Activated CD4-positive, alpha-beta T cell treated with anti-CD3 and anti-CD28 coated beads for 36 hours (primary cell): ENCODE data around the gene PEX14. TPM values are rescaled to one million over a fixed set of nuclear protein-coding genes. Genes with fewer than 3 reads are reported as not detected.
"Not testable (repeated sequence)": the region's sequence is repeated elsewhere in the genome, so short reads cannot be mapped to it uniquely, and the experiment has no call there.

Experiments
- ATAC-seq: fragments of 200-7000 bp; cut with Tn5 transposase; one replicate; pipeline ENCODE4 v1.10.0; 2021; ENCODE audit warnings: mild to moderate bottlenecking, moderate library complexity
- CTCF ChIA-PET: fragments of 350-600 bp; sonication (Branson Sonifier 250); formaldehyde crosslinking; loops from one replicate; lab custom pipeline; 2021; ENCODE audit warnings: antibody characterized with exemption; lab: Charles Lee
- POLR2A ChIA-PET: fragments of 350-600 bp; sonication (Branson Sonifier 250); formaldehyde crosslinking; loops from one replicate; lab custom pipeline; 2021; ENCODE audit warnings: antibody characterized with exemption, inconsistent platforms; lab: Charles Lee
- DNase-seq: peaks from one replicate; pipeline ENCODE4 v3.0.0-alpha.2; 2020
- H3K27ac Mint-ChIP-seq: one replicate; pipeline ENCODE4 v1.8.0; 2021; ENCODE audit warnings: mixed read lengths
- H3K27me3 Mint-ChIP-seq: one replicate; pipeline ENCODE4 v1.8.0; 2021; ENCODE audit warnings: mixed read lengths
- H3K36me3 Mint-ChIP-seq: one replicate; pipeline ENCODE4 v1.8.0; 2021; ENCODE audit warnings: low read depth, mixed read lengths
- H3K4me1 Mint-ChIP-seq: one replicate; pipeline ENCODE4 v1.8.0; 2021; ENCODE audit warnings: mixed read lengths
- H3K4me3 Mint-ChIP-seq: one replicate; pipeline ENCODE4 v1.8.0; 2021; ENCODE audit warnings: mild to moderate bottlenecking, moderate library complexity, mixed read lengths
- H3K9me3 Mint-ChIP-seq: one replicate; pipeline ENCODE4 v1.8.0; 2021; ENCODE audit warnings: low read depth, mixed read lengths
- intact Hi-C, 2 experiments: fragments of 100-400 bp; cut with DNase I in 1 of 2; cut with micrococcal nuclease in 1 of 2; formaldehyde crosslinking; loops; one replicate each; pipeline versions ENCODE4 v1.14.2 to v1.15.1; 2022 to 2024; cut with DNase I, micrococcal nuclease
- total RNA-seq, 2 experiments: library from RNA; stranded (reverse); gene quantifications; one replicate each; pipeline ENCODE4 v1.2.3, GENCODE V29; 2021

PEX14 gene
- total RNA-seq, 2 experiments from 2014 or later: 16.3 to 25.1 TPM

DNA sequence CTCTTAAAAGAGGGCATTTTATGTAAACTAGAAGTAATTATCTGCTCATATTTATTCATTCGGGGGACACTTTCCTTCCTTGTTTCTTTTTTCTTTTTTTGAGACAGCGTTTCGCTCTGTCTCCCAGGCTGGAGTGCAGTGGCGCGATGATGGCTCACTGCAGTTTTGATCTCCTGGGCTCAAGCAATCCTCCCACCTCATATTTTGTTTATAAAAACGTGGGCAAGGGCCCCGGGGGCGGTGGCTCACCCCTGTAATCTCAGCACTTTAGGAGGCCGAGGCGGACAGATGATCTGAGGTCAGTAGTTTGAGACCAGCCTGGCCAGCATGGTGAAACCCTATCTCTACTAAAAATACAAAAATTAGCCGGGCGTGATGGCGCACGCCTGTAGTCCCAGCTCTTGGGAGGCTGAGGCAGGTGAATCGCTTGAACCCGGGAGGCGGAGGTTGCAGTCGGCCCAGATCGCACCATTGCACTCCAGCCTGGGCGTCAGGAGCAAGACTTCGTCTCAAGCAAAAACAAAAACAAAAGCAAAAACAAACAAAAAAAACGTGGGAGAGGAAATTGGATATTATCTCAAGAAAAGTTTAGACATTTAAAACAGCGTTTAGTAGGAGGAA lies 1.5 kb upstream of the PEX14 start:
- Mint-ChIP-seq H3K4me3 (peak overlapping the region; percentile 97), H3K4me1 (peaks cover 38% of the 10 kb centered on the region), H3K27me3 (no peaks in the 10 kb centered on the region), H3K27ac (peak overlapping the region; percentile 92), H3K36me3 (peaks cover 10% of the 10 kb centered on the region), H3K9me3 (no peaks in the 10 kb centered on the region)
- CTCF ChIA-PET: interaction anchor here (1.1 to 2.1 kb wide), 4 partner anchors 22 to 44 kb away, joined by 3 to 7 read pairs (median 4); no protein-coding TSS in a partner anchor
- no peak for ATAC-seq
- intact Hi-C loops: loop anchor here (2.0 to 10.0 kb wide), 5 partner anchors 42 to 1332 kb away; partner anchors contain the start of genes CENPS (in 1 of the 2), CLCN6 (in 1 of the 2), MTHFR (in 1 of the 2) and PGD (in 1 of the 2)
- no peak for DNase-seq
- POLR2A ChIA-PET: no interaction called here

DNA sequence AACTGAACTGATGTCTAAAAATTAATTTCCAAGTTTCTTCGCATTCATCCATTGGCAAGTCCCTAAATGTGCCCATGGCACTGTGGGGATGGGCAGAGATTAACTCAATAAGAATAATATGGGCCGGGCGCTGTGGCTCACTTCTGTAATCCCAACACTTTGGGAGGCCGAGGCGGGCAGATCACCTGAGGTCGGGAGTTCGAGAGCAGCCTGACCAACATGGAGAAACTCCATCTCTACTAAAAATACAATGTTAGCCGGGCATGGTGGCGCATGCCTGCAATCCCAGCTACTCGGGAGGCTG lies 489 bp upstream of the PEX14 start:
- Mint-ChIP-seq H3K4me3 (peak overlapping the region; percentile 99), H3K27ac (peak overlapping the region; percentile 91), H3K4me1 (peaks cover 37% of the 10 kb centered on the region)
- H3K36me3 Mint-ChIP-seq, ATAC-seq, H3K9me3 Mint-ChIP-seq, H3K27me3 Mint-ChIP-seq, POLR2A ChIA-PET, DNase-seq: not testable (repeated sequence)
- intact Hi-C loops: loop anchor here (1.0 to 10.0 kb wide), 10 partner anchors 21 to 1331 kb away; partner anchors contain the start of genes CLCN6 (in 1 of the 2), KIF1B (in 1 of the 2), MTHFR (in 1 of the 2) and MTOR (in 1 of the 2)
- CTCF ChIA-PET: interaction anchor here (1.1 kb wide), 1 partner anchor 36 kb away, joined by 3 read pairs; no protein-coding TSS in a partner anchor

DNA sequence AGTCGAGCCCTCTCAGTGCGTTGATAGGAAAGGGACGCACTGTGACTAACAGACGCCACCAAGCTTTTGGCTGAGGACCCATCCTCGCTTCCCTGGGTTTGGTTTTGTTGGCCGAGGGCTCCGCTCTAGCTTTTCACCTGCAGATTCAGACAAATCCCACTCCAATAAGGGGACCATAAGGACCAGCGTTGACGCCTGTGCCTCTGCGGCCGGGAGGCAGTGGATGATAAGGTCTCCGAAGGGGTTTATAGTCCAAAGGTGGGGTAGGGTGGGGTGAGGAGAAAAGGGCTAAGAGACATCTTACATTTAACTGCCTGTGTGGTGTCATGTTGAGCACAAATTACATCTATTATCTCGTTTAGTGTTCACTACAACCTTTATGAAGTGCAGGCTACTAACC lies 760 bp downstream of the PEX14 start:
- peak overlapping the region; percentile 90 for H3K27ac Mint-ChIP-seq
- H3K4me3 Mint-ChIP-seq: peak overlapping the region; percentile 99
- no peaks in the 10 kb centered on the region for H3K36me3 Mint-ChIP-seq
- no peaks in the 10 kb centered on the region for H3K27me3 Mint-ChIP-seq
- ChIA-PET POLR2A (no interaction called here), CTCF (interaction anchor here (0.8 kb wide), 1 partner anchor 403 kb away, joined by 3 read pairs; no protein-coding TSS in a partner anchor)
- ATAC-seq (peak; percentile 0), DNase-seq (no peak)
- intact Hi-C loops: loop anchor here (2.0 to 10.0 kb wide), 4 partner anchors 19 to 1329 kb away; partner anchors contain the start of genes CLCN6 (in 1 of the 2), MTHFR (in 1 of the 2), MTOR (in 1 of the 2) and PGD (in 1 of the 2)
- H3K4me1 Mint-ChIP-seq: peaks cover 40% of the 10 kb centered on the region
- H3K9me3 Mint-ChIP-seq: no peaks in the 10 kb centered on the region

DNA sequence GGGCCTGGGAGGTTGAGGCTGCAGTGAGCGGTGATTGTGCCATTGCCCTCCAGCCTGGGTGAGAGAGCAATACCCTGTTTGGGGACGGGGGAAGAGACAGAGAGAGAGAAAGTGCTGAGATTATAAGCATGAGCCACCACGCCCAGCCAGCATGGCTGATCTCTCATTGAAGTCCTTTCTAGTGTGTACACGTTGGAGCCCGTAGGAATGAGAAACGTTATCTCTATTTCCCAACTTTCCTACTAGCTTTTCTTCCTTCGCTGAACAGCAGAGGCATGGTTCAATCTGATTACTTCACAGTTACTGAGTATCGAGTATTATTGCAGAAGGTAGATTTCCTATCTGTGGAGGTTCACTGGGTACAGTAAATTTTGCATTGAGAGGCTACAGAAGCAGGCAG lies 4.5 kb downstream of the PEX14 start:
- H3K4me3 Mint-ChIP-seq: no peak overlapping the region
- intact Hi-C loops: loop anchor here (10.0 kb wide), 2 partner anchors 84 to 1326 kb away; partner anchors contain the start of genes CLCN6 (in 1 of the 2), MTHFR (in 1 of the 2) and PGD (in 1 of the 2)
- no peak overlapping the region for H3K27ac Mint-ChIP-seq
- ATAC-seq: no peak
- no peaks in the 10 kb centered on the region for H3K36me3 Mint-ChIP-seq
- H3K27me3 Mint-ChIP-seq: no peaks in the 10 kb centered on the region
- ChIA-PET POLR2A (no interaction called here), CTCF (interaction anchor here (2.3 kb wide), 1 partner anchor 16 kb away, joined by 17 read pairs; no protein-coding TSS in a partner anchor)
- peaks cover 25% of the 10 kb centered on the region for H3K4me1 Mint-ChIP-seq
- H3K9me3 Mint-ChIP-seq: no peaks in the 10 kb centered on the region
- DNase-seq: no peak

DNA sequence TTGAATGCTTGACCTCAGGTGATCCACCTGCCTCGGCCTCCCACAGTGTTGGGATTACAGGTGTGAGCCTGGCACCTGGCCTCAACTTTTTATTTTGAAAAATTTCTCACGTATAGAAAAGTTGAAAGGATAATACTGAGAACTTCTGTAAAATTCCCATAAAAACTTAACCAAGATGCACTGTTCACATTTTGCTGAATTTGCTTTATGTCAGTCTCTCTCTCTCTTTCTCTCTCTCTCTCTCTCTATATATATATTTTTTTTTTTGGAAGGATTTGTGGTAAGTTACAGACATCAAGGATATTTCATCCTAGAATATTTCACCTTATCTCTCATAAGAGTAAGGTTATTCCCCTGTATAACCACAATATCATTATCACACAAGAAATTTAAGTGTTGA lies 5.9 kb downstream of the PEX14 start:
- POLR2A ChIA-PET: no interaction called here
- intact Hi-C loops: no loop called here
- Mint-ChIP-seq H3K27me3 (no peaks in the 10 kb centered on the region), H3K4me1 (peaks cover 21% of the 10 kb centered on the region), H3K4me3 (no peak overlapping the region), H3K9me3 (no peaks in the 10 kb centered on the region), H3K36me3 (peaks cover 3% of the 10 kb centered on the region), H3K27ac (no peak overlapping the region)
- no peak for ATAC-seq
- no peak for DNase-seq
- CTCF ChIA-PET: no interaction called here

DNA sequence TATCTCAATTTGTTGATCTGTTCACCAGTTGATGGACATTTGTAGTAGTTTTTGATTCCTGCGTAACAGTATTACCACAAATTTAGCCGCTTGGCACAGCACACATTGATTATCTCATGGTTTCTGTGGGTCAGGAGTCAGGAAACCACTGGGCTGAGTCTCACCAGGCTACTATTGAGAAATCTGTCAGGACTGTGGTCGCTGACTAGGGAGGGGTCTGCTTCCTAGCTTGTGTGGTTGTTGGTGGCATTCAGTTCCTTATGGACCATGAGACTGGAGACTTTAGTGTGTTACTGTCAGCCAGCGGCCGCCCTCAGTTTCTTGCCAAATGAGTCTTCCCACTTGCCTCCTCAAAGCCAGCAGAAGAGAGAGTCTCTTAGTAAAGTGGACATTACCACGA lies 9.8 kb downstream of the PEX14 start:
- Mint-ChIP-seq H3K27ac (no peak overlapping the region), H3K9me3 (no peaks in the 10 kb centered on the region), H3K4me3 (no peak overlapping the region), H3K36me3 (peaks cover 7% of the 10 kb centered on the region), H3K27me3 (no peaks in the 10 kb centered on the region), H3K4me1 (peaks cover 6% of the 10 kb centered on the region)
- DNase-seq (no peak), ATAC-seq (no peak)
- POLR2A ChIA-PET: no interaction called here
- CTCF ChIA-PET: interaction anchor here (3.4 kb wide), 1 partner anchor 10 kb away, joined by 26 read pairs; no protein-coding TSS in a partner anchor
- intact Hi-C loops: no loop called here

DNA sequence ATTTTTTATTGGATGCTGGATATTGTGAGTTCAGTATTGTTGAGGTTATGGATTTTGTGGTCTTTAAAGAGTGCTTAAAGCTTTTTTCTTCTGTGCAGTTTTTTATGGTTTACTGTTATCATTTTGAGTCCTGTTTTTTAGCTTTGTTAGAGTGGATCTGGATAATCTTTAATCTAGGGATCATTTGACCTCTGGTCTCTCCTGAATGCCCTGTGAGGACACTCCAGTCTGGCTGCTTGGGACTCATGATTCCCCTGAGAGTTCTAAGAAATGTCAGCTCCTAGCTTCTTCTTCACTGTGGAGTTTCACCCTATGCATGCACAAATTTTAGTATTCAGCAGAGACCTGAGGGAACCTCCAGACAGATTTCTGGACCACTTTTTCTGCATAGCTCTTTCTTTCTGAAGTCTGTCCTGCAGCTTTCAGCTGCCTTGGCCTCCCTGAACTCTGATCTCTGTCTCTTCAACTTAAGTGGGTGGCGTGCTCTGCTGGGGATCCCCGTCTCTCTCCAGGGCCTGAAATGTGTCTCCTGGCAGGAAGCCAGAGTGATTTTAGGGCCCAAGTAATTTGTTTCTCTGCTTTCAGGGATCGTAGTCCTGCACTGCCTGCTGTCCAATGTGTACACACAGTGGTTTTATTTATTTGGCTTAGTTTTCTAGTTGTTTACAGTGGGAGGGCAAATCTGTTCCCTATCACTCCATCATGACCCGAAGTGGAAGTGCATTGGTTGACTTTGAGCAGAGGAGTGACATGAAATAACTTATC lies 14.7 kb downstream of the PEX14 start:
- H3K36me3 Mint-ChIP-seq: peaks cover 12% of the 10 kb centered on the region
- no peak overlapping the region for H3K4me3 Mint-ChIP-seq
- ChIA-PET CTCF (interaction anchor here (0.7 to 0.9 kb wide), 3 partner anchors 18 to 61 kb away, joined by 3 to 4 read pairs (median 4); no protein-coding TSS in a partner anchor), POLR2A (no interaction called here)
- peak; percentile 55 for ATAC-seq
- peak; percentile 34 for DNase-seq
- no peaks in the 10 kb centered on the region for H3K9me3 Mint-ChIP-seq
- intact Hi-C loops: no loop called here
- H3K4me1 Mint-ChIP-seq: peaks cover 14% of the 10 kb centered on the region
- no peaks in the 10 kb centered on the region for H3K27me3 Mint-ChIP-seq
- H3K27ac Mint-ChIP-seq: no peak overlapping the region

DNA sequence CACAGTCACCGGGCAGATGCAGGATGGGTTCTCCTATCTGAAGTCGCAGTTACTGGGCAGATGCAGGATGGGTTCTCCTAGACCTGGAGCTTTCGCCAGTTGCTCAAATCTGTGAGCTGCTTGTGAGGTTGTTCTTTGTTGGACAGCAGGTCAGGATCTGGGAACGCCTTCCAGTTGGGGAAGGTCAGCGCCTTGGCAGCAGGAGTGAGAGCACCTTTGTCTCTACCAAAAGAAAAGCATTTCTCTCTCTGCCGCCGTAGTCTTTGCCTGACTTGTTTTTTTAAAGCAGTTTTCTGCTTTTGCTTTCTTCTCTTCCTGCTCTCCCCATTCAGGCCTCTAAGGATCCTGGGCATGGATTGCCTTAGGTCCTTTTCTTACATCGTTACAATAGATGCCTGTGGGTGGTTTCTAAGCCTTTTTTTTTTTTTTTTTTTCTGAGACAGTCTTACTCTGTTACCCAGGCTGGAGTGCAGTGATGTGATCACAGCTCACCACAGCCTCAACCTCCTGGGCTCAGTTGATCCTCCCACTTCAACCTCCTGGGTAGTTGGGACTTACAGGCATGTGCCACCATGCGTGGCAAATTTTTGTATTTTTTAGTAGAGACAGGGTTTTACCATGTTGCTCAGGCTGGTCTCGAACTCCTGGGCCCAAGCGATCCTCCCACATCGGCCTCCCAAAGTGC lies 15.7 kb downstream of the PEX14 start:
- Mint-ChIP-seq H3K9me3 (no peaks in the 10 kb centered on the region), H3K4me3 (no peak overlapping the region), H3K27me3 (no peaks in the 10 kb centered on the region), H3K4me1 (peaks cover 23% of the 10 kb centered on the region), H3K36me3 (peaks cover 11% of the 10 kb centered on the region), H3K27ac (no peak overlapping the region)
- no peak for DNase-seq
- intact Hi-C loops: no loop called here
- ChIA-PET POLR2A (no interaction called here), CTCF (interaction anchor here (0.9 kb wide), 1 partner anchor 62 kb away, joined by 4 read pairs; no protein-coding TSS in a partner anchor)
- ATAC-seq: no peak

DNA sequence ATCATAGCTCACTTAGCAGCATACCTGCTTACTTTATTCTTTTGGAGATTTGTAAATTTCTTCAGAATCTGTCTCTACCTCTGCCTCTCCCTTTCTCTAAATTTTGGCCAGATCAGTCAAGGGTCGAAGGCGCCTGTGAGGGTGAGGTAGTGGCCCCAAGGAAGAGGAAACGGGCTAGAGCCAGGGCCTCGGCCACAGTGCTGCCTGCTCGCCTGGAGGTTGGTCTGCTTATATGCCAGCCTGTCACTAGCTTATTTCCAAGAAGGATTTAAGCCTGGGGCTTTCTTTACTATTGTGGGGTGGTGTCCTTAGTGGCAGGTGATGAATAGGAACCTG lies 19.6 kb downstream of the PEX14 start:
- ATAC-seq (no peak), DNase-seq (no peak)
- H3K4me3 Mint-ChIP-seq: no peak overlapping the region
- CTCF ChIA-PET: interaction anchor here (0.6 to 6.5 kb wide), 28 partner anchors 9 to 815 kb away, joined by 3 to 133 read pairs (median 4); partner anchors contain the start of genes CENPS, DFFA and PGD
- POLR2A ChIA-PET: interaction anchor here (0.7 kb wide), 1 partner anchor 239 kb away, joined by 3 read pairs; no protein-coding TSS in a partner anchor
- intact Hi-C loops: loop anchor here (1.0 to 2.0 kb wide), 2 partner anchors 20 to 64 kb away; partner anchors contain the start of genes CENPS (in 2 of the 2) and PEX14 (in 1 of the 2)
- no peaks in the 10 kb centered on the region for H3K27me3 Mint-ChIP-seq
- no peaks in the 10 kb centered on the region for H3K9me3 Mint-ChIP-seq
- H3K27ac Mint-ChIP-seq: no peak overlapping the region
- H3K4me1 Mint-ChIP-seq: peaks cover 52% of the 10 kb centered on the region
- peaks cover 11% of the 10 kb centered on the region for H3K36me3 Mint-ChIP-seq

DNA sequence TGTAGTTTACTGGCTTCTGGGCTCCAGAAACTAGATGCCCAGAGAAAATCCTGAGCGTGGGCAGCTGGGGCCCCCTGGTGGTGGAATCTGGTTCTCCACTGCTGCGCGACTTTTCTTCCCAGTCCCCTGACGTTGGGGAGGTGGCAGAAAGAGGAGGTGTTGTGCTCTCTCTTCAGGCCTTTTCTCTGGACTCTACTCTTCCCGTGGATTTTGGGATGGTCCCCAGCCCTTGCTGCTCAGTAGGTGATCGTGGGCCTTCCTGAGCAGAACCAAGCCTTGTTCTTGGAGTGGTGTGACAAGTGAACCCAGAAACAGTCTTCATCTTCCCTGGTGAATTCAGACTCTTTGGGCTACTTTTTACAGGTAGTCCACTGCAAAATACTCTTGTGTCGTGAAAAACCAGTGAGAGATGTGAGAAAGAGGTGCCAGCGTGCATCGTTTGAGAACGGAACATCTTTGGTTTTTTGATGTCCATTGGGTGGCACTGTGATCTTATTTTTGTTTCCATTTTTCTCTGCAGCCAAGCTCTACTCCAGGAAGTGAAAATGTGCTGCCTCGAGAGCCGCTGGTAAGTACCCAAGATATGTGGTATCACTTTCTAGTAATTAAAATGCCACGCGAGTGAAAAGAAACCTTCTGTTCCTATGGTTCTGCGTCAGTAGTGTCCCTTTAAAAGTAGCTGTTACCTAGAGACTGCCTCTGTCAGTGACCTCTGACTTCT lies 20.2 kb downstream of the PEX14 start:
- peaks cover 9% of the 10 kb centered on the region for H3K36me3 Mint-ChIP-seq
- ATAC-seq (peak; percentile 87), DNase-seq (peak; percentile 90)
- peak overlapping the region; percentile 91 for H3K27ac Mint-ChIP-seq
- peak overlapping the region; percentile 72 for H3K4me3 Mint-ChIP-seq
- ChIA-PET POLR2A (interaction anchor here (0.7 to 1.2 kb wide), 3 partner anchors 13 to 238 kb away, joined by 3 to 7 read pairs (median 4); no protein-coding TSS in a partner anchor), CTCF (interaction anchor here (0.6 to 6.5 kb wide), 44 partner anchors 8 to 1191 kb away, joined by 3 to 133 read pairs (median 4); partner anchors contain the start of genes CENPS, DFFA and PGD)
- no peaks in the 10 kb centered on the region for H3K27me3 Mint-ChIP-seq
- intact Hi-C loops: loop anchor here (1.0 to 5.0 kb wide), 11 partner anchors 16 to 585 kb away; partner anchors contain the start of genes CENPS (in 2 of the 2), PEX14 (in 2 of the 2), CTNNBIP1 (in 1 of the 2) and TARDBP (in 1 of the 2)
- H3K9me3 Mint-ChIP-seq: no peaks in the 10 kb centered on the region
- peaks cover 49% of the 10 kb centered on the region for H3K4me1 Mint-ChIP-seq
